GM19324 (cell line): Measurements from ENCODE around the gene NXPE4.
"Not testable (repeated sequence)": the region's sequence is repeated elsewhere in the genome, so short reads cannot be mapped to it uniquely, and the experiment has no call there.

ENCODE experiments used
- ATAC-seq: cut with Tn5 transposase; IDR thresholded peaks from one replicate; pipeline ENCODE4 v1.9.1; 2021; ENCODE audit warnings: mild to moderate bottlenecking, moderate library complexity; ENCODE audit not compliant: unreplicated experiment, low FRiP score

NXPE4 gene

GRCh38 chr11:114610984-114611944 is 15.7 kb upstream of the NXPE4 start:
- ATAC-seq, result no peak

GRCh38 chr11:114610550-114610949 is 15.0 kb upstream of the NXPE4 start:
- no peak for ATAC-seq

- no peak for ATAC-seq
These were observed 13.8 kb upstream of the NXPE4 start for GRCh38 chr11:114609429-114609828.

DNA sequence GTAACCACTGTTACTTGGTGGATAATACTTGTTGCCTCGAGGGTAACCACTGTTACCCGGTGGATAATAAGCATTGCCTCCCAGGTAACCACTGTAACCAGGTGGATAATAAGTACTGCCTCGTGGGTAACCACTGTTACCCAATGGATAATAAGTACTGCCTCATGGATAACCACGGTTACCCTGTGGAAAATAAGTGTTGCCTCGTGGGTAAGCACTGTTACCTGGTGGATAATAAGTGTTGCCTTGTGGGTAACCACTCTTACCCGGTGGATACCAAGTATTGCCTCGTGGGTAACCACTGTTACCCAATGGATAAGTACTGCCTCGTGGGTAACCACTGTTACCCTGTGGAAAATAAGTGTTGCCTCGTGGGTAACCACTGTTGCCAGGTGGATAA is 13.0 kb upstream of the NXPE4 start:
- not testable (repeated sequence) for ATAC-seq

GRCh38 chr11:114607753-114608459 is 12.3 kb upstream of the NXPE4 start:
- ATAC-seq, result no peak

DNA sequence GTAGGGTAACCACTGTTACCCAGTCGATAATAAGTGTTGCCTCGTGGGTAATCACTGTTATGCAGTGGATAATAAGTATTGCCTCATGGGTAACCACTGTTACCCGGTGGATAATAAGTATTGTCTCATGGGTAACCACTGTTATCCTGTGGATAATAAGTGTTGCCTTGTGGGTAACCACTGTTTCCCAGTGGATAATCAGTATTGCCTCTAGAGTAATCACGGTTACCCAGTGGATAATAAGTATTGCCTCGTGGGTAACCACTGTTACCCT is 11.2 kb upstream of the NXPE4 start:
- not testable (repeated sequence) for ATAC-seq

- ATAC-seq, result no peak
These were observed 10.6 kb upstream of the NXPE4 start for GRCh38 chr11:114606003-114606801.

- ATAC-seq, result no peak
These were observed 9.8 kb upstream of the NXPE4 start for GRCh38 chr11:114605370-114605769.

DNA sequence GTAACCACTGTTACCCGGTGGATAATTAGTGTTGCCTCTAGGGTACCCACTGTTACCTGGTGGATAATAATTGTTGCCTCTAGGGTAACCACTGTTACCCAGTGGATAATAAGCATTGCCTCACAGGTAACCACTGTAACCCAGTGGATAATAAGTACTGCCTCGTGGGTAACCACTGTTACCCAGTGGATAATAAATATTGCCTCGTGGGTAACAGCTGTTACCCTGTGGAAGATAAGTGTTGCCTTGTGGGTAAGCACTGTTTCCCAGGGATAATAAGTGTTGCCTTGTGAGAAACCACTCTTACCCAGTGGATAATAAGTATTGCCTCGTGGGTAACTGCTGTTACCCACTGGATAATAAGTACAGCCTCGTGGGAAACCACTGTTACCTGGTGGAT is 9.3 kb upstream of the NXPE4 start:
- ATAC-seq, result no peak

GRCh38 chr11:114604179-114604813 is 8.7 kb upstream of the NXPE4 start:
- ATAC-seq, result no peak

GRCh38 chr11:114603151-114603550 is 7.6 kb upstream of the NXPE4 start:
- not testable (repeated sequence) for ATAC-seq

- ATAC-seq, result no peak
These were observed 2.9 kb upstream of the NXPE4 start for GRCh38 chr11:114598461-114598860.

- ATAC-seq, result no peak
These were observed 761 bp upstream of the NXPE4 start for GRCh38 chr11:114596175-114596919.

DNA sequence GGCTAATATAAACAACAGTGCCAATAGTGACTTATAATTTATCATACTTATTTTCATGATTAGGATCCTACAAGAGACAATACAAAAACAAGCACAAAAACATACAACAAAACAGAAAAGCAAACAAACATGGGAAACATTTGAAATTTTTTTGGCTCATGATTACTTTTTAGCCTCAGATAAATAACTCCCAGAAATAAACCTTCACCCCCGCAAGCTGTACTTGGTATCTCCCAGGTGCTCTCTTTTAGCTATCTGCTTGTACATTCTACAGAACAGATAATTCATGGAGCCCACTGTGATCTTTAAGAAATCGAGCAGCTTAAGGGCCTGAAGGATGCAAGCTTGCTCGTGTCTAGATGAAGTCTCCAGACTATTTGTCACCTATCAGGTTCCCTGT is 883 bp downstream of the NXPE4 start:
- ATAC-seq, result no peak

- ATAC-seq, result no peak
These were observed 8.1 kb downstream of the NXPE4 start for GRCh38 chr11:114587398-114587953.

- ATAC-seq, result no peak
These were observed 8.8 kb downstream of the NXPE4 start for GRCh38 chr11:114586797-114587196.

GRCh38 chr11:114571712-114572111 is 23.9 kb downstream of the NXPE4 start:
- no peak for ATAC-seq

DNA sequence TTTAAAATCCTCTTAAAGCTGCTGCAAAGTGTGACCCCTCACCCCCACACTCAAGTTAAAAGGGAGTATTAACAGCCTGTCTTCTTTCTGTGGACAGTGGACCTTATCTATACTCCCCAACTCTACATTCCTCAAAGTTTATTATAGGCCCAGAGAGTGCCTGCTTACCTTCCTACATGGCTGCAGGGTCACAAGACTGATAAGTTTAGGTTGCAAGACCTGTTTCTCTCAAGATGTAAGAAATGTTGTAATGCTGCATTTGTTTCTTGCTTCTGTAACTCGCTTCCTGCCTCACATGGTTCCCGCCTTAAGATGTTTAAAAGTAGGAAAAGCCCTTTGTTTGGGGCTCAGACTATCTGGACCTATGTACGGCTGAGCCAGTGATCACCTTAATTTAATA is 25.8 kb downstream of the NXPE4 start:
- ATAC-seq, result no peak

DNA sequence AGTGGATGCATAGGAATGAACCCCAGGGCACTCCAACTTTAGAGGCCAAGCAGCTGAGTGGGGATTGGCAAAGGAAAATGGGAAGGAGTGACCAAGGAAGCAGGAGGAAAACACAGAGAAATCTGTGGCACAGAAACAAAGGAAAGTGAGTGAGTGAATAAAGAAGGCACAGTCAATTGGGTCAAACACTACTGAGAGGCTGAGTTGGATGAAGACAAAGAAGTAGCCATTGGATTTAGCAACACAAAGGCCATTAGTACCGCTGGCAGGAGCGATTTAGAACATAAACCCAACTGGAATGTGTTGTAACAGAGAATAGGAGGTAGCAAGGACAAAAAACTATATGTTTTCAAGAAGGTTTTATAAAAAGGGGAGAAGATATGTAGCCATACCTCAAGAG is 29.3 kb downstream of the NXPE4 start:
- no peak for ATAC-seq

DNA sequence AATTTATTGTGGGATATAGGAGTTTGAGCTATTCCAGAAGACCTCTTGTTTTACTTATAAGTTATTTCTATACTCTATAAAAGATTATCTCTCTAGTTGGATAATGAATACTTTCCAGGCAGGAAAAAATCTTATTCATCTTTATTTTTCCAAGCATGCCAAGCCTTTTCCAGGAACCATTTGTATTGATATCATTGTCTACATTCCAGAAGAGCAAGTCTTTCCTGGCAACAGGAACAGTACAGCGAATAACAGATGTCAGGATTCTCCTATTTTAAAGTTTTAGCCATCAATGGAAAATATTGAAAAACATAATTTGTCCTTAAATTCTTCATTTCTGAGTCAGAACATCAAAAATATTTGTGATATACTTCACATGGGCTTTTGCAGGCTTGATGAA is 30.8 kb downstream of the NXPE4 start:
- ATAC-seq, result no peak
